ENCODE measurements around the gene RIBC1. TPM values are rescaled to one million over a fixed set of nuclear protein-coding genes. Genes with fewer than 3 reads are reported as not detected.
A peak's percentile ranks its signal among the peaks of the same experiment; 100 is the strongest.

RIBC1 gene
- total and polyA plus RNA-seq, 2 experiments from 2014 or later, result 0.86 to 1.1 TPM

DNA sequence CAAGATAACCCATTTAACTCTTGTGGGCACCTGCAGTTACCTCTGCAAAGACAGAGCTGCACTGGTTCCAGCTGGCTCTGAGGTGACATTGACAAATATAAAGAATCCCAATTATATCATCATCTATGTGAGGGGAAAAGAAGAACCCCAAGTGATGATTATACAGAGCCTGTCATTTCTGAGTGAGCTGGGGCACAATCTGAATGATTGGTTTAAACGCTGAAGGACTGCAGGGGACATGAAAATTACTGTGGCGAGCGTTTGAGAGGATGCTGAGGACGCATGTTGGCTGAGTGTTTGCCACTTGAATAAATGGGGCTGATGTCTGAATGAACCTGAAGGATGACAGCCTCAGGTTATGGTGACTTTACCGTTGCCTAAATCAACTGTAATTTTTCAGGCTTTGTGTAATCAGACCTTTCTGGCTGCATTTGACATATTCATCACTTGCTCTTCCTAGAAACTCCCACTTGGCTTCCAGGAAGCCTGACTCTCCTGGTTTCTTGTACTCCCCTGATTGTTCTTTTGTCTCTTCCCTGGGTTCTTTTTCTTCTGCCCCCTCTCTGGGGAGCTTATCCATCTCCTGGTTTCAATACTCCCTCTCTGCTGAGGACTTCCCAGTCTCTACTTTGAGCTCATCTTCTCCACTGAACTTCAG, 15.6 kb downstream of the RIBC1 start:
- Histone ChIP-seq H3K27me3 (no peaks in the 10 kb centered on the region), H3K9me3 (ENCODE audit: low read depth) (no peaks in the 10 kb centered on the region), H3K4me1 (ENCODE audit: insufficient read depth) (peaks cover 6% of the 10 kb centered on the region), H2AFZ (no peak overlapping the region), H3K4me2 (no peak overlapping the region), H3K27ac (no peak overlapping the region), H3K9me2 (replicated peaks; ENCODE audit: insufficient read depth) (no peaks in the 10 kb centered on the region), H3K79me2 (peaks cover 6% of the 10 kb centered on the region), H3K36me3 (replicated peaks; ENCODE audit: insufficient read depth, low read depth) (no peaks in the 10 kb centered on the region), H4K20me1 (ENCODE audit: insufficient read depth, poor library complexity, severe bottlenecking) (no peaks in the 10 kb centered on the region), H3K4me3 (no peak overlapping the region)
- no peak for DNase-seq (ENCODE audit: low spot score)
- 69% methylated on average over 5 of the region's 5 CpGs for WGBS (ENCODE audit: low lambda C conversion rate, missing lambda C conversion rate)
- TF ChIP-seq EZH2phosphoT487 (IDR thresholded peaks at IDR 0.05; ENCODE audit: low read depth, severe bottlenecking, unreplicated experiment), result no peak
- TF ChIP-seq, protein P1, sequence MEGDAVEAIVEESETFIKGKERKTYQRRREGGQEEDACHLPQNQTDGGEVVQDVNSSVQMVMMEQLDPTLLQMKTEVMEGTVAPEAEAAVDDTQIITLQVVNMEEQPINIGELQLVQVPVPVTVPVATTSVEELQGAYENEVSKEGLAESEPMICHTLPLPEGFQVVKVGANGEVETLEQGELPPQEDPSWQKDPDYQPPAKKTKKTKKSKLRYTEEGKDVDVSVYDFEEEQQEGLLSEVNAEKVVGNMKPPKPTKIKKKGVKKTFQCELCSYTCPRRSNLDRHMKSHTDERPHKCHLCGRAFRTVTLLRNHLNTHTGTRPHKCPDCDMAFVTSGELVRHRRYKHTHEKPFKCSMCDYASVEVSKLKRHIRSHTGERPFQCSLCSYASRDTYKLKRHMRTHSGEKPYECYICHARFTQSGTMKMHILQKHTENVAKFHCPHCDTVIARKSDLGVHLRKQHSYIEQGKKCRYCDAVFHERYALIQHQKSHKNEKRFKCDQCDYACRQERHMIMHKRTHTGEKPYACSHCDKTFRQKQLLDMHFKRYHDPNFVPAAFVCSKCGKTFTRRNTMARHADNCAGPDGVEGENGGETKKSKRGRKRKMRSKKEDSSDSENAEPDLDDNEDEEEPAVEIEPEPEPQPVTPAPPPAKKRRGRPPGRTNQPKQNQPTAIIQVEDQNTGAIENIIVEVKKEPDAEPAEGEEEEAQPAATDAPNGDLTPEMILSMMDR (IDR thresholded peaks at IDR 0.05; ENCODE audit: poor library complexity), result no peak
- no peak for TF ChIP-seq EZH2 (IDR thresholded peaks at IDR 0.05; ENCODE audit: borderline replicate concordance)

DNA sequence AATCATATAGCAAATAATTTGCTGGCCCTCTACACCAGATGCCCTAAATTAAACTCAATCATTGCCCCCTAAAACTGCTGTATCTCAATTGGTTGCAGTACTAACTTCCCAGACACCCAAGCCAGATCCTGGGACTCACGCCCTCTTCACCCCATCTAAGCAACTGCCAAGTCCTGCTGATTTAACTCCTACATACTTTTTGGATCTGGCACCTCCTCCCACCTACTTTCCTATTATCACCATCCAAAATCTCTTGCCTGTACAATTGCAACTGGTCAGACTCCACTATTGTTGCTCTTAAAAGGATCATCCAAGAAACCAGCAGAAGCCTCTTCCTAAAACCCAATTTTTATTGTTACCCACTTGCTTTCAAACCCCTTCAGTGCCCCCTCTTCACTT, 16.2 kb downstream of the RIBC1 start:
- Histone ChIP-seq H3K4me3 (no peak overlapping the region), H4K20me1 (ENCODE audit: insufficient read depth, poor library complexity, severe bottlenecking) (no peaks in the 10 kb centered on the region), H3K4me2 (no peak overlapping the region), H3K79me2 (peaks cover under 1% of the 10 kb centered on the region), H2AFZ (no peak overlapping the region), H3K4me1 (ENCODE audit: insufficient read depth) (peaks cover 6% of the 10 kb centered on the region), H3K36me3 (replicated peaks; ENCODE audit: insufficient read depth, low read depth) (no peaks in the 10 kb centered on the region), H3K9me3 (ENCODE audit: low read depth) (no peaks in the 10 kb centered on the region), H3K27me3 (no peaks in the 10 kb centered on the region), H3K9me2 (replicated peaks; ENCODE audit: insufficient read depth) (no peaks in the 10 kb centered on the region), H3K27ac (no peak overlapping the region)
- DNase-seq (ENCODE audit: low spot score), result no peak
- TF ChIP-seq, protein P1 (IDR thresholded peaks at IDR 0.05; ENCODE audit: poor library complexity), result no peak
- no peak for TF ChIP-seq EZH2 (IDR thresholded peaks at IDR 0.05; ENCODE audit: borderline replicate concordance)
- no peak for TF ChIP-seq EZH2phosphoT487 (IDR thresholded peaks at IDR 0.05; ENCODE audit: low read depth, severe bottlenecking, unreplicated experiment)
- 63% methylated on average over 1 of the region's 1 CpG for WGBS (ENCODE audit: low lambda C conversion rate, missing lambda C conversion rate)

DNA sequence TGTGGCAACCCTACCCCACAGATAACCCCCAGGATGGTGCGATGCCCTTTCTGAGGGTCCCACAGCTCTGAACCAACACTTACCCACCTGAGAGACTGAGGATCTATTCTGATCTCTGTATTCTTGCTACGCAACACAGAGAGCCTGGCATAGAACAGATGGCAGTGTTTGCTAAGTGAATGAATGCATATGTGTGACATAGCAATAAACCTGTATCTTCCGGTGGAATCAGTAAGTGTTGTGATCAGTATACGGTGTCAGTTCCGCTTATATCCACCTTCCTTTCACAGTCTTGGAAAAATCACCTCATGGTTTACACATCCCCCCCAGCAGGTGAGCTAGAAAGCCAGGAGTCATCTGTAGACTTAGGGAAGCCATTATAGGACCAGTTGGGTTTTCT, 17.4 kb downstream of the RIBC1 start:
- TF ChIP-seq, protein P1 (IDR thresholded peaks at IDR 0.05; ENCODE audit: poor library complexity), result no peak
- TF ChIP-seq EZH2phosphoT487 (IDR thresholded peaks at IDR 0.05; ENCODE audit: low read depth, severe bottlenecking, unreplicated experiment) (no peak), EZH2 (IDR thresholded peaks at IDR 0.05; ENCODE audit: borderline replicate concordance) (no peak)

More for the DNA sequence above, 17.4 kb downstream of the RIBC1 start:
- peaks cover 6% of the 10 kb centered on the region for H3K4me1 ChIP-seq (ENCODE audit: insufficient read depth)
- DNase-seq (ENCODE audit: low spot score), result no peak
- H3K27ac ChIP-seq, result peak overlapping the region; percentile 49
- peak overlapping the region; percentile 60 for H2AFZ ChIP-seq
- H3K9me3 ChIP-seq (ENCODE audit: low read depth), result no peaks in the 10 kb centered on the region
- H3K27me3 ChIP-seq, result no peaks in the 10 kb centered on the region
- no peak overlapping the region for H3K4me3 ChIP-seq
- WGBS (ENCODE audit: low lambda C conversion rate, missing lambda C conversion rate), result 79% methylated on average over 5 of the region's 5 CpGs
- peak overlapping the region; percentile 83 for H3K4me2 ChIP-seq
- no peaks in the 10 kb centered on the region for H3K79me2 ChIP-seq
- H3K9me2 ChIP-seq (replicated peaks; ENCODE audit: insufficient read depth), result no peaks in the 10 kb centered on the region
- no peaks in the 10 kb centered on the region for H4K20me1 ChIP-seq (ENCODE audit: insufficient read depth, poor library complexity, severe bottlenecking)
- H3K36me3 ChIP-seq (replicated peaks; ENCODE audit: insufficient read depth, low read depth), result no peaks in the 10 kb centered on the region
